Ishikawa (cell line): Measurements from ENCODE around the gene CCDC57.

Experiments
- CEBPB ChIP-seq: IDR thresholded peaks from 2 replicates; pipeline ENCODE4 v1.6.1; 2012
- EP300 ChIP-seq: IDR thresholded peaks from 2 replicates; pipeline ENCODE4 v1.6.1; 2012; ENCODE audit warnings: borderline replicate concordance
- MAX ChIP-seq: IDR thresholded peaks from 2 replicates; pipeline ENCODE4 v1.6.1; 2012
- TAF1 ChIP-seq: IDR thresholded peaks from 2 replicates; pipeline ENCODE4 v1.6.1; 2012; ENCODE audit warnings: low read depth, mild to moderate bottlenecking
- TCF12 ChIP-seq: IDR thresholded peaks from 2 replicates; pipeline ENCODE4 v1.6.1; 2012; ENCODE audit warnings: low read depth
- TEAD4 ChIP-seq: IDR thresholded peaks from 2 replicates; pipeline ENCODE4 v1.6.1; 2012
- YY1 ChIP-seq: IDR thresholded peaks from 2 replicates; pipeline ENCODE4 v1.6.1; 2012; ENCODE audit warnings: low read depth

- TF ChIP-seq TEAD4 = no peak
- TF ChIP-seq MAX = no peak
- TF ChIP-seq TAF1 = no peak
- no peak for TF ChIP-seq EP300
- TF ChIP-seq TCF12 = no peak
- no peak for TF ChIP-seq YY1
- no peak for TF ChIP-seq CEBPB
These were observed 124.4 kb downstream of the CCDC57 start for GRCh38 chr17:82087961-82088837.
